Stimulated activated CD4-positive, alpha-beta T cell treated with anti-CD3 and anti-CD28 coated beads, Interleukin-2, amount 100 ng/mL, for 4 hours (primary cell): Measurements from ENCODE around the gene SSBP2.
"Not testable (repeated sequence)": the region's sequence is repeated elsewhere in the genome, so short reads cannot be mapped to it uniquely, and the experiment has no call there.

Experiments used
- DNase-seq: peaks from one replicate; pipeline ENCODE4 v3.0.0-alpha.2; 2020; ENCODE audit warnings: low read depth

SSBP2 gene

DNA sequence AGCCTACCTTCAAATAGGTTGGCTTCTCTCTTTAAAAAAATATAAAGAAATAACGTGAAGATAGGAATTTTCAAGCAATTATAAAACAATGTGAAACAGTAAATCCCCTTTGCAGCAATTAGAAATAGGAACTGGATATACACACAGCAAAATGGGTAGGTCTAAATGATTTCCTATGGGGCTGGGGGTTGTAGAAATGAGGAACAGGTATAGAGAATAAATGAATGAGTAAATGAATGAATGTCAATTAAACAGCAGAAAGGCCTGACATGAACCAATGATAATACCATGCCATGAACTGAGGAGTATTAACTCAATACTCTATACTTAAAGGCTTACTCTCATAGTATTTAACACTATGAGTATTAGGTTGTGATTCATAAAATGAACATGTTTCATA is 21.6 kb downstream of the SSBP2 start:
- no peak for DNase-seq

DNA sequence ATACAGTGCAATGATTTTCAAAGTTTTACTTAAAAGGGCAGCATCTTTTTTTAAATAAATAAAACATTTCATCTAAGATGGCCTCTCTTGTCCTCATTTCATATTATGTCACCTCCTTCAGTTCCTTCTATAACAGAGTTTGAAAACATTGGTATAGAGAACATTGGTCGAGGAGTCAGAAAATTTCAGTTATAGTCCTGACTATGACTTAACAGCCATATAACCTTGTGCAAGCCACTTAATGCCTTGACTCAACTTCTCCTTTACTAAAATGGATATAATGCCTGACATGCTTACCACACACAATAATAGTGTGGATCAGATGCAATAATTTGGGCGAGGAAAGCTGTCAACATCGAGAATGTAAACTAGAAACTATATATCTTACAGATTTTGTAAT is 22.6 kb downstream of the SSBP2 start:
- no peak for DNase-seq

DNA sequence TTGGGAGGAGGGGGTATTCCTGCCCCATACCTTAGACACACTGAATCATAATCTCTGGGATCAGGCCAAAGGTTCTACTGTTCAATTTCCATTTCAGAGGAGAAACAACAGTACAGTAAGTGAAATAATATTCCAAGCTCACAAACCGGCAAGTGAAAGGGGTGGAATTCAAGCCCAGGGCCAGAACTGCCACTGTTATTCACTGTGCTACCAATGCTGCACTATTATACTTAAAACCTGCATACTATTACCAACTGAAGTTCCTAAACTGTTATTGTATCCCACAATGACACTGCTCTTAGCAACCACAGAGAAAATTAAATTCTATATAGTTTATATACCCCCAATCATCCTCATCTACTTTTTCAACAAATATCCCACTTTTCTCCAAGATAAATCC is 24.6 kb downstream of the SSBP2 start:
- no peak for DNase-seq

DNA sequence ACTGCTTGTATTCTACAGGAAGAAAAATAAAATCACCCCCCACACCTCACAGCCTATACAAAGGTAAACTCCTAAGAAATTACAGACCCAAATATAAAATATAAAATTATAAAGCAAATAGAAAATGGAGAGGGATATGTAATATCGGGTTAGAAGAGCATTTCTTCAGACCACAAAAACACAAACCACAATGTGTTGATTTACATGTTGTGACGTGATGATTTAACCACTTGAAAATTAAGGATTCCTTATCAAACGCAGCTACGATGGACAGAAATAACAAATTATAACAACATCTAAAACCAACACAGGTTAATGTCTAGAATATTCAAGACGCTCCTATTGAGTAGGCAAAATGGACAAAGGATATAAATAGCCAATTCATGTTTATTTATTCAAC is 26.3 kb downstream of the SSBP2 start:
- no peak for DNase-seq

DNA sequence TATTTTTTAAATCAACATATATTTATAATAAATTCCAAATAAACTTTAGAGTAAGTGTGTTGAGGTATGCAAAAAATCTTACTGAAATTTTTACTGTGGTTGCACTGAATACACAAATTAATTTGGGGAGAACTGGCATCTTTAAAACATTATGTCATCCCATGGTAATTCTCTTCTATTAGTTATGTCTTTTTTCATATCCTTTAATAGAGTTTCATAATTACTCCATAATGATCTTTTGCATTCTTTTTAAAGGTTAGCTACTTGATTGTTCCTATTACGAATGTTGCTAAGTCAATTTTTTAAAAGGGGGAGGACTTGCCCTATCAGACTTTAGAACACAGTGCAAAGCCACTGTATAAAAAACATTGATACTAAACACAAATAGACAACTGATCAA is 26.8 kb downstream of the SSBP2 start:
- DNase-seq = no peak

DNA sequence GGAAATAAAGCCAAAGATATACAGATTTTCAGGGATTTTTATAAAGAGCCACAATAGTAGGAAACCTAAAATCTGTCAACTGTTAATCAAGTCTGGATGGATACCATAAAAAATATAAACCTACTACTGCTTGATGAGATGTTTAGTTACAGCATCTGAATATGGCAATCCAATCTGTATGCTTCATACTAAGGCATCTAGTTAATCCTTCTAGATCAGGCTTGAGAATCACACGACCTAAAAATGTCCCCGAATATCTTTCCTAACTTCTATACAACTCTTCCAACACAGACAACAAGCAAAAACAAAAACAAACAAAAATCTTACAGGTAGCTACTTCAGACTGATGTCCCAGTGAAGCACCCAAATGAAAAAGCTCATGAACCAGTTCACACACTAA is 29.8 kb downstream of the SSBP2 start:
- no peak for DNase-seq

DNA sequence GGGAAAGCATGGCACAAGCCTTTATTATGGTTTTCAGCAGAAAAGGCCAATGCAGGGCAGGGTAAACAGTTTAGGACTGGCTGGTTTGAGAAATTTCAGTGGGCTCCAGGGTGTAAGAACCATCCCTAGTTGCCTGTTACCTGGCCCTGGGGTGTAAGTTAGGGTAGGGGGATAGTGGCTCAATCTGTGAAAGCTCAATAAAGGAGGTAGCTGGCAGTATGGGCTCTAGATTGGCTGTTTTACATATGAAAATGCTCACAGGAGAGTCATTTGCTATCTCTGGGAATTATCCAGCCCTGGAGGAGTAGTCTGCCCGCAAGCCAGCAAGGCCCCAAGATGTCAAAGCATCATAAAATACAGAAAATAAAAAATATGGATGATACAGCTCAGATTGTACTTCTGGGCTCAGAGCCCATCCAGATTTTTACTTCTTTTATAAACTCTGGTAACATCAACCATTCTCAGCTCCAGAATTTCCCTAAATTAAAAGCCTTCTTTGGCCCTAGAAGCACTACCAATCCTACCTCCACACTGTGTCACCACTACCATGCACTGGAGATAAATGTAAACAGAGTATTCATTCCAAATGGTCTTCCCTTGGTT is 31.1 kb downstream of the SSBP2 start:
- DNase-seq = no peak

DNA sequence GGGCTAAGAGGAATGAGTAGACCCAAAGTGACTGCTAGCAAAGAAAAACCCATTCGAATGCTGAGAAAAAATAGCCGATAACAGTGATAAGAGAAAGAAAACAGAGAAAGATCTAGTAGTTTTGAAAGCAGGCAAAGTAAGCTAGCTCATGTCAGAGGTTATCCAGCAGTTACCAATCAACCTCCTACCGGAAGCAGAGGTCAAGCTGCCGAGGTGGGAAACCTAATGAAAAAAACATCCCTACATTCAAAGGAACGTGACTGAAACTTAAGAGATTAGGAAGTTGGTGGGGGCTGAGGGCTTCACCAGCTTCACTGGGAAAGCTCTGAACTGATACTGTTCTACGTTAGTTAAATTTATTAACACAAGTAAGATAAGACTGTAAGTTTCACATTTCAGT is 32.6 kb downstream of the SSBP2 start:
- DNase-seq = no peak

DNA sequence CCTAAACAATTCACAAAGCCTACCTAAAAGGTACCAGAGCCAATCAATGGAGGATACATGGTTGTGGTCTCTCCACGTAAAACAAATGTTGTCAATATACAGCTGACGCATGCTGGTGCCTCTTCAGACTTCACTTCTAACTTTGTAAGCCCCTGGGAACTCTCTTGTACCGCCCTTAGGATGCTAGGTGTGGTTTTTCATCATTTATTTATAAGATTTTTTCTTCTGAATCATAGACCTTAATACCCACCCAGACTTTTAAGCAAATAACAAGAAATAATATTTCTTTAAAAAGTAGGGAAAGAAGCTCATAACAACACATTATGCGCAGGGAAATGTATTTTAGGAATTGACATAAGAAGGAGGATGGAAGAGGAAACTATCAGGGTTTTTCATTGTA is 33.0 kb downstream of the SSBP2 start:
- DNase-seq = no peak

DNA sequence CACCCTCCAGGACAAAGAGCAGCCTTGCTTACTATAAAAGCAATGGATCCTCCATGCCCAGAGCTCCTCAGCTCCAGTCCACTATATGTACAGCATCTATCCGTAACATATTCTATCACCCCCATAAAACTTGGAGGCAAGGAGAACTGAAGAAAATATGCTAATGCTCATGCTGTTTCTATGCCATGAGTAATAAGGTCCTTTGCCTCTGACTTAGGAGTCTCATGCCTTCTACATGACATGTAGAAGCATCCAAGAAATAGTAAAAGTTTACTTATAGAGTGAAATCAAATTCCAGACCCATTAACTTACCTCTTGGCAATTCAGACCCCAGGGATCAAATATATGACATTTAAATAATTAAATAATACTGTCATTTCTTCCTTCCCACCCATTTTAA is 33.7 kb downstream of the SSBP2 start:
- no peak for DNase-seq

DNA sequence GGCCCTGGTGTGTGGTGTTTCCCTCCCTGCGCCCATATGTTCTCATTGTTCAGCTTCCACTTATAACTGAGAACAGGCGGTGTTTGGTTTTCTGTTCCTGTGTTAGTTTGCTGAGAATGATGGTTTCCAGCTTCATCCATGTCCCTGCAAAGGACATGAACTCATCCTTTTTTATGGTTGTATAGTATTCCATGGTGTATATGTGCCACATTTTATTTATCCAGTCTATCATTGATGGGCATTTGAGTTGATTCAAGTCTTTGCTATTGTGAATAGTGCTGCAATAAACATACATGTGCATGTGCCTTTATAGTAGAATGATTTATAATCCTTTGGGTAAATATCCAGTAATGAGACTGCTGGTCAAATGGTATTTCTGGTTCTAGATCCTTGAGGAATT is 36.8 kb downstream of the SSBP2 start:
- DNase-seq = not testable (repeated sequence)

DNA sequence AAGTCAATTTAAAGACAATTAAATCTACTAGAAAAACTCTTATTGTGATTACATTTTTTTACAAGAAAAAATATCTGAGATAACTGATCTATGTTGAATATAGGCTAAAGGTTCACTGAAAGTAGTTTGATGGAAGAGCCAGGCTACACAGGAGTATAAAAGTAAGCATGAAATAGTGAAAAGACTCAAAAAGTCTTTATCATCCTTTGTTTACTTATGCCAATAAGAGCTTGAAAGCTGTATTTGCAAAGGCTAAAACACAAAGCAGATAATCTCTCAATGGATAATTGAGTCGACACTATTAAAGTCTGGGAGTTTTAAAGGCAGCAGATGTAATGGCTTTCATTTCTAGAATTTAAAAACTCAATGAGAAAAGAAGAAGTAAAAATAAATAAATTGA is 42.0 kb downstream of the SSBP2 start:
- DNase-seq = no peak

DNA sequence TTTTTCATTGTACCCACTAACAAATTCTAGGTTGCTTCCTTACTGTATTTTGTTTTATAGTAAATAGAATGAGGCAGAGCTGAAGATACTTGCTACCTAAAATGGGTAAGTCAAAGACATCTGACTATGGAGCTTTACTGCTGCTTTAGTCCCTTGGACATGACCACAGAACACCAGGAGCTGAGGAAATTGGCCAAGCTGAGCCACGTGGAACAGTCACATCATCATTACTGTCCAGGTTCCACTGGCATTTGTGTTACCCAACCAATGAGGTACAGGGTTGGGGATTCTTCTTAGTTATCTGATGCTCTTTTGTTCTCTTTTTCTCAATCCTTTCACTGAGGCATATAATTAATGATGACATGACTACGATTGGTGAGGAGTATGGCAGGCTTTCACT is 47.1 kb downstream of the SSBP2 start:
- no peak for DNase-seq

DNA sequence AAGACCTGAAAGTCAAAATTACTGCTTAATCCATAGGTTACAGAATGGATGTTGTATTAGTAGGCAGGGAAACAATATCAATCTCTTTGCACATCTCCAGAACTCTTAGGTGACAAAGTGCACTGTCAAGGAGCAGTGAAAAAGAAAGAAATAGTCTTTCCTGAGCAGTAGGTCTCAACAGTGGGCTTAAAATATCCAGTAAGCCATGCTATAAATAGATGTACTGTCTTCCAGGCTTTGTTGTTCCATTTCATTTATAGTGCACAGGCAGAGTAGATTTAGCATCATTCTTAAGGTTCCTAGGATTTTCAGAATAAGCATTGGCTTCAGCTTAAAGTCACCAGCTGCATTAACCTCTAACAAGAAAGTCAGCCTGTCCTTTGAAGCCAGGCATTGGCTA is 50.7 kb downstream of the SSBP2 start:
- DNase-seq = no peak

DNA sequence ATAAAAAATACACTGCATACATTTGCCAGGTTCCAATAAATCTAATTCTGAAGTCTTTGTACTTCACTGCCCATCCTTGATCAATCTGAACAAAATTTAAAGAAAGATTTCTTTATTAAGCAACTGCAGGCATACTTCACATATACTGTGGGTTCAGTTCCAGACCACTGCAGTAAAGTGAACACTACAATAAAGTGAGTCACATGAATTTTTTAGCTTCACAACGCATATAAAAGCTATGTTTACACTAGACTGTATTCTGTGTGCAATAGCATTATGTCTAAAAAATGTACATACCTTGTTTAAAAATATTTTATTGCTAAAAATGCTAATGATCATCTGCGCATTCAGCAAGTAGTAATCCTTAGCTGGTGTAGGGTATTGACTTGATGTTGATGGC is 52.1 kb downstream of the SSBP2 start:
- DNase-seq = no peak

DNA sequence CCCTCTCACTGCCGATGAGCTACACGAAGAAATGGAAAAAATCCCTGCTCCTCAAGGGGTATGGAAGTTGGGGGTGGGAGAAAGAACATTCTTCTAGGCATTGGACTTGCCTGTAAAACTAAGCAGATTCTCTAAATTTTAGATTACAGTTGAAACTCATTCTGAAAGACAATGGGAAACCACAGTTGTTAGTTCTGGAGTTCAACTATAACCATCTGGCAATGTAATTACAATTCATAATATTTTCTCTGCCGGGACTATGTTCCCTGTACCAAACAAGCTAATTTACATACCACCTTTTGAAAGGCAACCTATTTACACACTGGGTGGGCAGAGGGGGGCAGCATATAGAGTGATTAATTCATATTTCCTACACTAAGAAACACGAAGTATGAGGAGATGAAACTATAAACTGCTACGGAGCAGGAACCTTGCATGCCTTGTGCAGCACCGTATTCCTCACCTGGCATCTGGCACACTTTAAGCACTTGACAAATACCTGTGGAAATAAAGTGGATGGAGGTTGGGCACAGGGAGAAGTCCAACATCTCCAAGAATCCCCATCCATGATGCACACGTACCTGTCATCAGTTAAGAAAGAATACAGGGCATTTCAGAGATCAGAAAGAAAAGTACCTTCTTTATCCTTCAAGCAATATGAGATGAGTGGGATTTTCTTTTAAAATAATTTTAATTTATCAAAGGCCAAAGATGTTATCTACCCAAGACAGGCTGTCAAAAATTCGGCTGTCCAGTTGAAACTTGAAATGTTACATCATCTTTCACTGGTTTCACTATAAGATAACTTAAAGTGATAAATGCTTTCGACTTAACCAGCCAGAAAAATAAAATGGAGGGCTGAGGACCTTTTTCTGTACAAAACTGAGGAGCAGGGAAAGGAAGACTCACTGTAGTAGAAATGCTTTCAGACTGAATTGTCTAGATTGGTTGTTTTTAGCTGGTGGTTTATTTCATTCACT is 54.2 kb downstream of the SSBP2 start:
- DNase-seq = no peak

DNA sequence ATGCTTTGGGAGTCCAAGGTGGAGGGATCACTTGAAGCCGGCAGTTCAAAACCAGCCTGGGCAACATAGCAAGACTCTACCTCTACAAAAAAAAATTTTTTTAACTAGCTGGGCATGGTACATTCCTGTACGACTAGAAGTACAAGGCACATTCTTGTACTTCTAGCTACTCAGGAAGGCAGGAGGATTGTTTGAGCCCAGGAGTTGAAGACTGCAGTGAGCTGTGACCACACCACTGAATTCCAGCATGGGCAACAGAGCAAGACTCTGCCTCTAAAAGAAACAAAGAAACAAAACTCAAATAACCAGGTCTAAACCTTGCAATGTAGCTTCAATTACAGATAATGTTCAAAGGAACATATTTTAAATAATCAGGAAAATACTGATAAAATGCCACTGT is 56.2 kb downstream of the SSBP2 start:
- no peak for DNase-seq

DNA sequence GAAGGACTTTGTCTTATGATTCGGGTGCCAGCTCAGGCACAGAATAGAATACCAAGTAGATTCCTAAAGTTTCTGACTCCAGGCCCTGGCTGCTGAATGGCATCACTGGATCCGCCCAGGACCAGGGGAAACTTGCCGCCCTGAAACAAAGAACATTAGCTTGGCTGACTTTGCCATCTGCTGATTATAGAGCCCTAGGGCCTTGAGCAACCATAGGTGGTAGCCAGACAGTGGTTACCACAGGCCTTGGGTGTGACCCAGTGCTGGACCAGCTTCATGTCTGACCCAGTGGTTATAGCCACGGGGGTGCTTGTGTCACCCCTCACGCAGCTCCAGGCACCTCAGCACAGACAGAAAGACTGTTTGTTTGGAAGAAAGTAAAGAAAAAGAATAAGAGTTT is 62.7 kb downstream of the SSBP2 start:
- DNase-seq = no peak

DNA sequence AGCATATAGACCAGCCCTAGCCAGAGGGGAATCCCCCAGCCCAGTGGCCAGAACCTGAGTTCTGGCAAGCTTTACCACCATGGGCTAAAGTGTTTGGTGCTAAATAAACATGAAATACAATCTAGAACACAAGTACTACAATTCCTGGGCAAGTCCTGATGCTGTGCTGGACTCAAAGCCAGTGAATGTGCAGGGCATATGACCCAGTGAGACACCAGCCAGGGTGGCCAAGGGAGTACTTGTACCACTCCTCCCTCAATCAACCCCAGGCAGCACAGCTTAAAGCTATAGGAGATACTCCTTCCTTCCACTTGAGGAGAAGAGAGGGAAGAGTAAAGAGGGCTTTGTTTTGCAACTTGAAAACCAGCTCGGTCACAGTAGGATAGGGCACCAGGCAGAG is 63.6 kb downstream of the SSBP2 start:
- DNase-seq = no peak

DNA sequence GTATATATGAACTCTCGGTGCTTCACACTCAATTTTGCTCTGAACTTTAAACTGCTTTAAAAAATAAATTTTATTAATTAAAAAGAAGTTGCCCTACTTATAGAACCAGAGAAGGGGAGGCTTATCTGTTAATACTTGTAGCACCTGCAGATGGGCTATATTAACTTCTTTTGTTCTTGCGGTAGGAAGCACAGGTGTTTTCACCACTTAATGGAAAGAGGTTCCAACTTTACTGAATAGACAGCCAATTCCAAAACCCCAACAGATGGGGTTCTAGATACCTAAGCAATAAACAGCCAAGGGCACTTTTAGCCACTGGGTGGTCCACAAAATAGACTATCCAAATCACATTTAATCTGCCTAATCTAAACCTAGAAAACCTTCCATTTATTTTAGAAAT is 65.4 kb downstream of the SSBP2 start:
- no peak for DNase-seq

DNA sequence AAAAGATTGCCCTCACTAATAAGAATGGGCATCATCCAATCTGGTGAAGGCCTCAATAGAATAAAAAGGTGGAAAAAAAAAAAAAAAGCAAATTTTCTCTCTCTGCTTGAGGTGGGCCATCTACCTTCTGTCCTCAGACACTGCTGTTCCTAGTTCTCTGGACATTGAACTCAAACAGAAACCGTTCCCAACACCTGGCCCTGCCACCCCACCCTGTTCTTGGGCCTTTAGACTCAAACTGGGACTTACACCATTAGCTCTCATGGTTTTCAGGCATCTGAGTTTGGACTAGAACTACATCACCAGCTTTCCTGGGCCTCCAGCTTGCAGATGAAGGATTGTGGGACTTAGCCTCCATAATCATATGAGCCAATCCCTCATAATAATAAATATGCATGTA is 71.0 kb downstream of the SSBP2 start:
- DNase-seq = no peak

DNA sequence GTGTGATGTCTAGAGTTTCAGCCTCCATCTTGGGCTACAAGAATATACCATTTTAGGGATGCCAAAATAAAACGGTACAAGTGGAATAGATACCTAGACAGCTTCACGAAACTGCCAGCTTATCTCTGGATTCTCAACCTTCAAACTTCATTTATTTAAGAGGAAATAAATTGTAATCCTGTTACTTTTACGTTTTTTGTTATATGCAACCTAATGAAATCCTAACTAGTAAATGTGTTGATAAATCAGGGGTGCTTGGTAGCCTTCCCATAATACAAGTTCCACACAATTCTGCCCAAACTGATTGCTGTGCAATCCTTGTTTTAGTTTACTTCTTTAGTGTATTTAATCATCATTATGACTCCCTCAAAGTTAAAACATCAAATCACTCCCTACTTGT is 75.5 kb downstream of the SSBP2 start:
- no peak for DNase-seq

DNA sequence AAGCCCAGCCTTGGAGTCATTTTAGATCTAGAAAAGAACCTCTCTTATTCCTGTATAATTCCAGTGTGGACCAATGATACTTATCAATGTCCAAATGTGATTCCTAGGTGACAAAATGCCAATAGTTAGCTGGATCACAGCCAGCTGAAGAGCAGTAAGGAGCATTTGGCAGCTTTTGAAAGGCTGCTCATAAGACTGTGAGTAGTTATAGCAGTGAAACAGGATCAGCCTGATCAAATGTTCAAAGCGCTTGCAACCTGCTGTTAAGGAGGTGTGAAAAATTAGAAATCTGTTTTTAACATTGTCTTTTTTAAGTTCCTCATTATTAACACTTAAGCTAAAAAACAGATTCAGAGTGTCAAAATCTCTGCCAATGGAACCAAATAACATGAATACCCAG is 85.1 kb downstream of the SSBP2 start:
- no peak for DNase-seq

DNA sequence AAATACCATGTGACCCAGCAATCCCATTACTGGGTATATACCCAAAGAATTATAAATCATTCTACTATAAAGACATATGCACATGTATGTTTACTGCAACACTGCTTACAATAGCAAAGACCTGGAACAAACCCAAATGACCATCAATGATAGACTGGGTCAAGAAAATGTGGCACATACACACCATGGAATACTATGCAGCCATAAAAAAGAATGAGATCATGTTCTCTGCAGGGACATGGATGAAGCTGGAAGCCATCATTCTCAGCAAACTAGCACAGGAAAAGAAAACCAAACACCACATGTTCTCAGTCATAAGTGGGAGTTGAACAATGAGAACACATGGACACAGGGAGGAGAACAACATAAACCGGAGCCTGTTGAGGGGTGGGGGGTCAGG is 90.3 kb downstream of the SSBP2 start:
- not testable (repeated sequence) for DNase-seq
